Activated CD4-positive, alpha-beta T cell treated with anti-CD3 and anti-CD28 coated beads, Interleukin-2, Interleukin-4, amounts not matched to agents 100 ng/mL and 50 ng/mL, durations not matched to agents 16 hours and 8 hours (primary cell): ENCODE data around the gene TOM1L1.

Source experiments
- DNase-seq: peaks from one replicate; pipeline ENCODE4 v3.0.0-alpha.2; 2020; ENCODE audit warnings: low spot score

Gene TOM1L1

DNA sequence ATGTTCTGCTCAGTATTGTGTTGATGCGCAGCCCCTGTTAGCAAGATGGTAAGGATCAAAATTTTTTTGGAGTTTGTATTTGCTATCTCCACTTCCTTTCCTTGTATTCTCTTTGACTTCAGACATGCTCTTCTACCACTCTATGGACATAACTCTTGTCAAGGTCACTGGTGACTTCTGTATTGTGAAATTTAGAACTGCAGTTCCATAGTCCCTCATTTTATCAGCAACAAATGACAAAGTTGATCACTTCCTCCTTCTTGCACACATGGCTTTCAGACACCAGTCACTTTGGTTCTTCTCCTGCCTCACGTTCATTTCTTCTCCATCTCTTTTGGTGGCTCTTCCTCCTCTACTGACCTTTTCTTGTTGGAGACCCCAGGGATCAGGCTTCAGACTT is 46.7 kb downstream of the TOM1L1 start:
- DNase-seq, result no peak

GRCh38 chr17:54948380-54948779 is 47.7 kb downstream of the TOM1L1 start:
- DNase-seq, result peak; percentile 3

GRCh38 chr17:54950116-54950515 is 49.5 kb downstream of the TOM1L1 start:
- DNase-seq, result no peak

- DNase-seq, result no peak
Measured at GRCh38 chr17:54951286-54951685, 50.6 kb downstream of the TOM1L1 start.

DNA sequence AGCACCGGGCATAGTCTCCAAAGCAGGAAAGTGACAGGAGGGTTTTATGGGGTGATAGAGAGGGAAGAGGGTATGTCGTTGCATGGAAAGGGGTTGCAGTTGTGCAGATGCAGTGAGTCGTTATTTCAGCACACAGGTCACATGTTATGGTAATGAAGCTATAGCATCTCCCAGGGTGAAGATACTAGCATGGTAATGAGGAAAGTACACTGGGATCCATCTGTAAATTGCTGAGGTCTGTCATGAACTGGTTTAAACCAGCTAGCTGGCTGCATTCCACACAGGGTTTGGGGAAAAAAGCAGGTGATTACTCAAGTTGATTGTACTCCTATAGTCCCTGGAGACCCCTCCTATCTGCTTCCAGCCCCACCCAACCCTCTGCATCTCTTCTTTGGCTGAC is 56.1 kb downstream of the TOM1L1 start:
- DNase-seq, result no peak

DNA sequence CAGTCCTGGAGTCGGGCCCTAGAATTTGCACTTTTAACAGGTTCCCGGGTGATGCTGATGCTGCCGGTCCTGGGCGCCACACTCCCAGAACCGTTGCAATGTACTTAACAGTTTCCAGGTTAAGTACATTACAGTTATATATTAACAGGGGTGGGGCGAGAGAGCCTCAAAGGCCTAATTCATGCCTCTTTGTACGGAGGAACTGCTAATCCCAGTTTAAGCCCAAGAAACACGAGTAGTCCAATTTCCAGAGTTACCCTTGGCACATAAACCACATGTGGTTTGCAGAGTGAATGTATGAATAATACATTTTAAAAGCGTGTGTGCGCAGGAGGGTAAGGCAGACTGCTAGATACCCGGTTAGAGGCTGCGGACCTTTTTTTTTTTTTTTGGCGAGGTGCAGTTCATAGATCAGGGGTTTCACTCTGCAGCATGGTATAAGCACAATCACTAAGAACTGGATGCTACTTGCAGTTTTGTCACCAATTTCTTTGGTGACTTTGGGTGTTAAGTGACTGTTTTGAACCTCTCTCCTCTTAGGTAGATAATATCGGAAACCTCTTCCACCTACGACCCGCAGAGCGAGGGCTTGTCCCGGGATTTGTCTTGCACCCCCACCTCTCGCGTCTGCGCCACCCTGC is 67.1 kb downstream of the TOM1L1 start:
- peak; percentile 47 for DNase-seq

DNA sequence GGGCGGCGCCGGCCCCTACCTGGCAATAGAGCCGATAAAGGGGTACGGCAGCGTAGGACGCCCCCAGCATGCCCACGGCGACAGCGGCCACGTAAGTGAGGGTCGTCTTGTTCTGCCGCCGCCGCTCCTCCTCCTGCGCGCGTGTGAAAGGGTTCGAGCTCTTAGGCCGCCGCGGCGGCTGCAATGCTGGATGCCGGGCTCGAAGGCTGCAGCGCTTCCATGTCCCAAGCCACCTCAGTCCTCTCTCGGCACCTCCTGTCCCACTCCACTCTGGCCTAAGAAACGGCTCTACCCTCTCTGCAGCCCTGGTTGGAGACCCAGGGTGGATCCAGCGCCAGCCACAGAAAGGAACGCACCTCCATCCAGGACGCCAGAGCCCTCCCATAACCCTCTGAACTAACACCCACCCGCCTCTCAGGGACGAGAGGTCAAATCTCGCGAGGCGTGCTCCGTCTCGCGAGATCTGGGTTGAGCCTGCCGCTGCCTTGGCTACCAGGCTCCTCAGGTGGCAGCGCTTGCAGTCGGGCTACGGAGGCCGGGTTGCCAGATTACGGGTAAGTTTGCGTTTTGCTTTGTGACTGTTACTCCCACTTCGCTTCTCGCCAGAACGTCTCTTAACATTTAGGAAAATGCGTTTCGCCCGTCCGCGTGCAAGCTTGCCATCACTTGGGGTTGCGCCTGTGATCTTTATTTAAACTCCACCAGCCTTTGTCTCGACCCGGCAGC is 67.8 kb downstream of the TOM1L1 start, which contains the start of the genes COX11 and STXBP4:
Gene COX11 (minus strand): TSS at position 393 of the 726 bp plus-strand sequence. CDS start 8 bp downstream, at position 385.
Gene STXBP4 (plus strand): TSS at position 504 of the 726 bp plus-strand sequence. CDS start 17,455 bp downstream, outside the sequence.
- peak; percentile 95 for DNase-seq

DNA sequence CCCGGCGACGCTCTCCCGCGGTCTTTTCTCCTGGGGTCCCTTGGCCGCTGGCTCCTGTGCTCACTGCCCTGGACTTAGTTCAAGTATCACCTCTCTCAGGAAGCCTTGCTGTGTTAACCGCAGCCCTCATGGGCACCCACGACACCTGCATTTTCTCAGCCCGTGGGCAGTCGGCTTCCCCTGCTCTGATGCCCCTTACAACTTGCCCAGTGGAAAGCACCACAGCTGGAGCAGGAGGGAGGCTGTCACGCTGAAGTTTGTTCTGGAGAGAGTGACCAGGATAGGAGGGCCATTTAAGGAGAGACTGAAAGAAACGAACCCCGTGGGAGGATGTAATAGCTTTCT is 68.3 kb downstream of the TOM1L1 start:
- DNase-seq, result peak; percentile 8

DNA sequence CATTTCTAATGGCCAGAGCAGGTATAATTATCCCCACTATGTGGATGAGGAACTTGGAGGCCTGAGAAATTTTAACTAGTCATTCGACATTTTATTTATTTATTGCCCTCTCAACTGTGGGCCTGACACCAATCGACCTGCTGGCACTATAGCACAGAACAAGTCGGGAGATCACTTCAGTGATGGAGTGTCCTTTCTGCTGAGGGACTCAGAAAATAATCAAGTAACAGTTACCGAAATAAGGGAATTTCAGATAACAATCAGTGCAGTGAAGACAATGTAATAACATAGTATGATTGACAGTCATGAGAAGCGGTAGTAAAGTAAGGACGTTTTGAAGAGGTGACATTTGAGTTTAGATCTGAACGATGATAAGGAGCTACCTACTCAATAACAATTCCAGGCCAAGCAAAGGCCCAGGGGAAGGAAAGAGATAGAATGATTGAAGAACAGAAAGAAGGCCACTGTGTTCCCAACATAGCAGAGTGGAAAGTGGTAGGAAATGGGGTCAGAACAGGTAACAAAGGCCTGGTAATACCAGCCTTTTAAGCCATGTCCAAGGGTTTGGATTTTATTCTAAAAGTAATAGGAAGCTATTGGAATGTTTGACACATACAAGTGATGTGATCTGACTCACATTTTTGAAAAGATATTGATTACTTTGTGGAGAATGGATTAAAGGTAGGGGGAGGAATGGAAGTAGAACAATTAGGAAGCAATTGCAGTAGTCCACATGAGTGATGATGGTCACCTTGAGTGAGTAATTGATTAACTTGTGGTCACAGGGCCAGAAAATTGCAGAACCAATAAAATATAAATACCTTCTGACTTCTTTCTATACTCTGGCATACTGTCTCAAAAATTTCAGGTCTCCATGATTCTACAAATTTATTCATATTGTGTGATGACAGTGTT is 69.3 kb downstream of the TOM1L1 start:
- no peak for DNase-seq

GRCh38 chr17:54971147-54971546 is 70.5 kb downstream of the TOM1L1 start:
- DNase-seq, result no peak

GRCh38 chr17:54971901-54972300 is 71.2 kb downstream of the TOM1L1 start:
- DNase-seq, result no peak

DNA sequence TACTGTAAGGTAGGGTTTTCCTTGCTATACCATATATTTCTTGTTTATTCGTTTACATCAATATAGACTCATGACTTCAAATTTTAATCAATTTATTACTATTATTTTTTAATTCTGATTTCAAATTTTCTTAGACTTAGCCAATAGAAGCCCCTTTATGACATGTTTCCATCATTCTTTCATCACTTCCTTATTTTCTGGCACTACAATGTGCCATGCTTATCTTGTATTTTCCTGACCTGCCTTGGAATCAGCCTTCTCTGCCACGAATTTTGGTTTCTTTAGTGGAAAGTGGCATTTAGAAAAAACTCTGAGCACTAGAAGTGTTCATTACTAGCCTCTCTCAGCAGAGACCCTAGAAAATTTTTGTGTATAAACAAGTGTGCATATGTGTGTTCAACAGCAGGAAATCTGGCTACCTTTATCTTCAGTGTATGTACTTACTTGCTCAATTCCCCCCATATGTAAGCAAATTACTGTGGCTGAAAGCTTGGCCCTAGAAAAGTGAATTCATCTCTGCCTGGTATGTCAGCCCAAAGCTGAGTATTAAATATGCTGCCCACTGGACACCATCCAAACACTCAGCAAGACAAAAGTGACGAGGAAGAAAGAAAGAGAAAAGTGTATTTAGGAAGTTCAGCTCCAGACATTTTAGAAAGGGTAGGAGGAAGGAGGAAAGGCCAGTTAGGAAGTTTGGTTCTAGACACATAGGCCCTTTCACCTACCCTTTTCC is 71.9 kb downstream of the TOM1L1 start:
- no peak for DNase-seq

DNA sequence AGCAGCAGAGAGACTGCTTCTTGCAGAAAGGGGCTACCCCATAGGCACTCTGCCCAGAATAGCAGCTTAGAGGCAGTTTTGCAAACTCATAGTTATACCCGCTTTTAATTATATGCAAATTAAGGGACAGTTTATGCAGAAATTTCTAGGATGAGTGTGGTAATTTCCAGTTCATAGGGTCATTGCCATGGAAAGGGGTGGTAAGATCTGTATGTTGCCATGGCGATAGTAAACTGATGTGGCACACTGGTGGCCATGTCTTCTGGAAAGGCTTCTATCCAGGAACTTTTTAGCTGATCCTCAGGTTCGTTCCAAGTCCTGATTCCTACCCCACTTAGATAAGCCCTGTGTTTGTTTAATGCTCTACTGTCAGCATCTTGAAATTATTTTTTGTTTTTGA is 74.1 kb downstream of the TOM1L1 start:
- no peak for DNase-seq

GRCh38 chr17:54976316-54976715 is 75.7 kb downstream of the TOM1L1 start:
- DNase-seq, result no peak

GRCh38 chr17:54977744-54978143 is 77.1 kb downstream of the TOM1L1 start:
- DNase-seq, result no peak

GRCh38 chr17:54979657-54980056 is 79.0 kb downstream of the TOM1L1 start:
- no peak for DNase-seq

GRCh38 chr17:54980375-54980774 is 79.7 kb downstream of the TOM1L1 start:
- DNase-seq, result no peak

DNA sequence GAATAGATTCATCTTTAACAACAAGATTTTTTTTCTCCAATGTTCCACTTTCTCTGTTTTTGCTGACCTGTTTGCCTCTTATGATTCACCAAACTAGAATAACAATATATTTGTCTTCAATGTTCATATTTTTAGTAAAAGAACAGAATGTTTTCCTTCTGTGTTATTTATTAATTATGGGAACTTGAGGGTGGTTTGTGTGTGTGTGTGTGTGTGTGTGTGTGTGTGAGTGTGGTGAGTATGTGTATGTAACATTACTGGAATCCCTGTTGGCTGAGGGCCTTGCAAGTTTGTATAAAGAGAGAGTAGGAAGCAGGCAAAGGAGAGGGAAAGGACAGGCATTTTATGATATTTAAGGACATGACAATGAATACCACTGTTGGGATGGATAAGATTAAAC is 81.7 kb downstream of the TOM1L1 start:
- no peak for DNase-seq

DNA sequence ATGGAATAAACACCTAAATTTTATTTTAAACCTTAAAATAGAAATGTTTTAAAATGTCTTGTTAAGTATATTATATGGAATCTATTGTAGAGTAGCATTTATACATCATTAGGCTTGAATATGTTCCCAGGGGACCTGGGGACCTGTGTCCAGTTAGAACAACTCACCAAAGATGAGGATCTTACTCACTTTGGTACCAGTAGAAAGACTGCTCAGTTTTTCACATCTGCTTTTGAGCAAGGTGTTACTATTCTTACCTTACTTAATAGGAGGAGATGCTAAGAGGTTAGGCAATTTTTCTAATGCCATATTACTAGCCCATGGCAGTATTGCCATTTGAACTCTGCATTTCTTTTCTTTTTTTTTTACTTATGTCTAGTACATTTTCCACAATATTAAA is 82.6 kb downstream of the TOM1L1 start:
- DNase-seq, result no peak

DNA sequence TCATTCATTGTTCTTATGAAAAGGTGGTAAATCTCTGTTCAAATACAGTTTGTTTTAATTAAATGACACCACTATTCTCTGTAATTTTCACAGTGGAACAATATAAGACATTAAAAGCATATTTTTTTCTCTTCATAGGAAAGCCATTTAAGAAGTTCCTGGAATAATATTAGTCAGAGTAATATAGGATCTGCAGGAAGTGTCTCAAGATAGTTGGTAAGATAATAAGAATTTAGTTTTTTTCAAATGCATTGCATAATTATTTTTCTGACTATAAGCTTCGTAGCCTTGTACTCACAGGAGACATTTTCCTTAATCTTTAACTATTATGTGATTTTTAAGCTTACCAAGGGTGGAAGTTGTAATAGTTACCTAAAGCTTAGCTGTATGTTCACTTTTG is 84.8 kb downstream of the TOM1L1 start:
- no peak for DNase-seq

DNA sequence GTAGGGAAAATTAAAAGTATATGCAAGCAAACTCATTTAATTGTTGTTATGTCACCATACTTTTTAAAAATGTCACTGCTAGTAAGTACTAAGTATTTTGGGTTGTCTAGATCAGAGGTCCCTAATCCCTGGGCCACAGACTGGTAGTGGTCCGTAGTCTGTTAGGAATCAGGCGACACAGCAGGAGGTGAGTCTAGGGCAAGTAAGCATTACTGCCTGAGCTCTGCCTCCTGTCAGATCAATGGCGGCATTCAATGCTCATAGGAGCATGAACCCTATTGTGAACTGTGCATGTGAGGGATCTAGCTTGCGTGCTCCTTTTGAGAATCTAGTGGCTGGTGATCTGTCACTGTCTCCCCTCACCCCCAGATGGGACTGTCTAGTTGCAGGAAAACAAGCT is 89.5 kb downstream of the TOM1L1 start:
- DNase-seq, result no peak

GRCh38 chr17:54991567-54991966 is 90.9 kb downstream of the TOM1L1 start:
- no peak for DNase-seq
